ENCODE results near the gene CASZ1. TPM values are rescaled to one million over a fixed set of nuclear protein-coding genes. Genes with fewer than 3 reads are reported as not detected.

CASZ1 gene
- total and polyA plus RNA-seq, 2 donors from 2014 or later = 10.1 to 33.0 TPM

DNA sequence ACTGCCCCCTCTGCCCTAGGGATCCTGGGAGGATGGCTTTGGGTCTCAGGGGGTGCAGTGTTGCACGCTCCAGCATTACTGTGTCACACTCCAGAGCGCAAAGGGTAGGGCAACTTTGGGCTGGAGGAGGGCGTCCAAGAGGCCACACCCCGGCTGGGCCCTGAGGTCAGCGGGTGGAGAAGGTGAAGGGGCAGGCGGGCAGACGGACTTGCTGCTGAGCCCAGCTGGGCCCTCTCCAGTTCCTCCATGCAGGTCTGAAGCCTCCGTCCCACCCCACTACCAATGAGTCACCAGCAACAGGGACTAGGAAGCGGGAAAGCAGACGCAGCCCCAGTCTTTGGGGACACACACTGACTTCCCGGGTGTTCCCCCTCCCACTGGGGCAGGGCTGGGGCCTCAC, 116.0 kb downstream of the CASZ1 start:
- no peaks in the 10 kb centered on the region for H3K36me3 ChIP-seq (ENCODE audit: control insufficient read depth in 2 of 3, insufficient read depth in 3 of 3, low read length in 3 of 3)
- H3K9ac ChIP-seq (ENCODE audit: low read length in 3 of 3) = peak overlapping the region in 1 of 3 donors; percentile 40
- peak in 1 of 5 donors; percentile 87 for DNase-seq
- no peak for FAIRE-seq
- no peaks in the 10 kb centered on the region for H3K9me3 ChIP-seq (ENCODE audit: control insufficient read depth in 2 of 3, insufficient read depth in 1 of 3, low read length in 3 of 3)
- H3K4me1 ChIP-seq (ENCODE audit: control insufficient read depth in 2 of 3, insufficient read depth in 2 of 3, low read depth in 1 of 3, low read length in 3 of 3) = peaks cover 0 to 63% (median 47%) of the 10 kb centered on the region in 3 donors
- H3K4me3 ChIP-seq (ENCODE audit: low read length in 3 of 3) = no peak overlapping the region
- H3K27me3 ChIP-seq (ENCODE audit: control insufficient read depth, insufficient read depth, low read length) = no peaks in the 10 kb centered on the region
- H3K27ac ChIP-seq (ENCODE audit: low read depth in 2 of 2, low read length in 2 of 2) = peak overlapping the region; percentile 68 to 81
- intact Hi-C loops (cut with DNase I) = no loop called here
- TF ChIP-seq, protein P1, sequence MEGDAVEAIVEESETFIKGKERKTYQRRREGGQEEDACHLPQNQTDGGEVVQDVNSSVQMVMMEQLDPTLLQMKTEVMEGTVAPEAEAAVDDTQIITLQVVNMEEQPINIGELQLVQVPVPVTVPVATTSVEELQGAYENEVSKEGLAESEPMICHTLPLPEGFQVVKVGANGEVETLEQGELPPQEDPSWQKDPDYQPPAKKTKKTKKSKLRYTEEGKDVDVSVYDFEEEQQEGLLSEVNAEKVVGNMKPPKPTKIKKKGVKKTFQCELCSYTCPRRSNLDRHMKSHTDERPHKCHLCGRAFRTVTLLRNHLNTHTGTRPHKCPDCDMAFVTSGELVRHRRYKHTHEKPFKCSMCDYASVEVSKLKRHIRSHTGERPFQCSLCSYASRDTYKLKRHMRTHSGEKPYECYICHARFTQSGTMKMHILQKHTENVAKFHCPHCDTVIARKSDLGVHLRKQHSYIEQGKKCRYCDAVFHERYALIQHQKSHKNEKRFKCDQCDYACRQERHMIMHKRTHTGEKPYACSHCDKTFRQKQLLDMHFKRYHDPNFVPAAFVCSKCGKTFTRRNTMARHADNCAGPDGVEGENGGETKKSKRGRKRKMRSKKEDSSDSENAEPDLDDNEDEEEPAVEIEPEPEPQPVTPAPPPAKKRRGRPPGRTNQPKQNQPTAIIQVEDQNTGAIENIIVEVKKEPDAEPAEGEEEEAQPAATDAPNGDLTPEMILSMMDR (IDR thresholded peaks at IDR 0.05; ENCODE audit: borderline replicate concordance, extremely low read depth, insufficient read depth) = no peak

DNA sequence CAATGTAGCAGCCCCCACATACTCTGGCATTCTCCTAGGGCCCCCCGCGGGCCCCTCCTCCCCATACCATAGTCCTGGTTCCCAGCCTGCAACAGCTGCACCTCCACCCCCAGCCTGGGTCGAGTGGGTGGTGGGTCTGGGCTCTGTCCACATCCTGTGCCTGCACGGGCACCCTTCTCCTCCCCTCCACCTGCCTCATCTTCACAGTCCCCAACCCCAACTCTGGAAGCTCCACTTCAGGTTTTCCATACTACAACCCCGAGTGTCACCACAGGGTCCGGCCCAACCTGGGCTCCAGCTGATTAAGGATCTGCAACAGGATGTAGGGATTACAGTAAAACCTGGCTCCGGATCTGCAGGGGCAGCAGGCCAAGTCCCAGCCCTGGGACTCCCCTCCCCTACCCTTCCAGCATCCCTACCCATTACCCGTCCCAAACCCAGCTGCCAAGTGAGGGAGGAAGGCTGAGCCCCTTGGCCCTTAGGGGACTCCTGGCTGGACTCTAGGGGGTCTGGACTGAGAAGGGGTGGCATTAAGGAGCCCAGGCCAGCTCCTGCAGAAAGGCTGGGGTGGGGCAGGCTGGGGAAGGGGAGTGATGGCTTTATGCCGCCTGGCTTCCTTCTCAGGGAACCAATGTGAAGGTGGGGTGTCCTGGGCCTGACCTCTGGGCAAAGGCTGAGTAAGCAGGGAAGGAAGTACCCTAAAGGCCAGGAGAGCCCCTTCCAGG, 116.8 kb downstream of the CASZ1 start:
- intact Hi-C loops (cut with DNase I) = no loop called here
- no peaks in the 10 kb centered on the region for H3K9me3 ChIP-seq (ENCODE audit: control insufficient read depth in 2 of 3, insufficient read depth in 1 of 3, low read length in 3 of 3)
- peak overlapping the region; percentile 67 to 76 for H3K27ac ChIP-seq (ENCODE audit: low read depth in 2 of 2, low read length in 2 of 2)
- H3K4me3 ChIP-seq (ENCODE audit: low read length in 3 of 3) = no peak overlapping the region
- FAIRE-seq = no peak
- no peaks in the 10 kb centered on the region for H3K27me3 ChIP-seq (ENCODE audit: control insufficient read depth, insufficient read depth, low read length)
- H3K36me3 ChIP-seq (ENCODE audit: control insufficient read depth in 2 of 3, insufficient read depth in 3 of 3, low read length in 3 of 3) = no peaks in the 10 kb centered on the region
- peak overlapping the region in 1 of 3 donors; percentile 69 for H3K9ac ChIP-seq (ENCODE audit: low read length in 3 of 3)
- peak; percentile 79 to 93 (median 89) for DNase-seq
- TF ChIP-seq, protein P1 (IDR thresholded peaks at IDR 0.05; ENCODE audit: borderline replicate concordance, extremely low read depth, insufficient read depth) = no peak
- peaks cover 0 to 68% (median 45%) of the 10 kb centered on the region in 3 donors for H3K4me1 ChIP-seq (ENCODE audit: control insufficient read depth in 2 of 3, insufficient read depth in 2 of 3, low read depth in 1 of 3, low read length in 3 of 3)

DNA sequence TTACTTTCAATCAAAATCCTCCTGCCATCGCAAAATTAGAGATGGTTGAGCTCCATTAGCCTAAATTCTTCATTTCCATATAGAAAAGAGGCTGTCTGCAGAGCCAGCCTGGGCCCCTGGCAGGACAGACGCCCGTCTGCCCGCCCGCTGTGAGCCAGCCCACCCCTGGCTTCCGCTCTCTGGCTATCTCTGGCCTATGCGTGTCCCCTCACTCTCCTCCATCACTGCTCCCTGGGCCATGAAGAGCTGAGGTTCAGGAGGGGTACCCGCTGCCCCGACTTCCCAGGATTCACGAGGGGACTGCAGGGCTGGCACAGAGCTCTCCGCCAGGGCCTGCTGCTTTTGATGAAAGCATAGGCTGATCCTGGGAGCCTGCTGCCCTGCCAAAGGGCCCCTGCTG, 117.6 kb downstream of the CASZ1 start:
- H3K4me1 ChIP-seq (ENCODE audit: control insufficient read depth in 2 of 3, insufficient read depth in 2 of 3, low read depth in 1 of 3, low read length in 3 of 3) = peaks cover 0 to 70% (median 47%) of the 10 kb centered on the region in 3 donors
- no peaks in the 10 kb centered on the region for H3K9me3 ChIP-seq (ENCODE audit: control insufficient read depth in 2 of 3, insufficient read depth in 1 of 3, low read length in 3 of 3)
- no peak overlapping the region for H3K4me3 ChIP-seq (ENCODE audit: low read length in 3 of 3)
- intact Hi-C loops (cut with DNase I) = no loop called here
- peak overlapping the region; percentile 59 to 67 for H3K27ac ChIP-seq (ENCODE audit: low read depth in 2 of 2, low read length in 2 of 2)
- FAIRE-seq = no peak
- no peaks in the 10 kb centered on the region for H3K36me3 ChIP-seq (ENCODE audit: control insufficient read depth in 2 of 3, insufficient read depth in 3 of 3, low read length in 3 of 3)
- peak overlapping the region in 1 of 3 donors; percentile 69 for H3K9ac ChIP-seq (ENCODE audit: low read length in 3 of 3)
- TF ChIP-seq, protein P1 (IDR thresholded peaks at IDR 0.05; ENCODE audit: borderline replicate concordance, extremely low read depth, insufficient read depth) = no peak
- no peak for DNase-seq
- no peaks in the 10 kb centered on the region for H3K27me3 ChIP-seq (ENCODE audit: control insufficient read depth, insufficient read depth, low read length)
